Astrocyte (in vitro differentiated cells and primary cell): ENCODE measurements around the gene MCTP2.

Source experiments
- CTCF ChIP-seq: IDR thresholded peaks from 2 replicates; pipeline ENCODE4 v1.5.1; 2011; ENCODE audit warnings: low read depth, mild to moderate bottlenecking, inconsistent platforms, low read length, moderate library complexity; ENCODE audit not compliant: insufficient read depth
- EZH2 ChIP-seq: IDR thresholded peaks from 2 replicates; pipeline ENCODE4 v1.6.1; 2012; ENCODE audit warnings: mild to moderate bottlenecking, low read length, inconsistent platforms; ENCODE audit not compliant: insufficient read depth

- no peak for TF ChIP-seq CTCF
- TF ChIP-seq EZH2, result no peak
Observed at GRCh38 chr15:94296717-94297116, 65.4 kb downstream of the MCTP2 start.
